K562 (cell line): ENCODE data around the gene SUCO. TPM values are rescaled to one million over a fixed set of nuclear protein-coding genes. Genes with fewer than 3 reads are reported as not detected.
A peak's percentile ranks its signal among the peaks of the same experiment; 100 is the strongest.

ENCODE experiments used
- ATAC-seq: fragments of 200-7000 bp; cut with Tn5 transposase; 3 replicates; pipeline ENCODE4 v1.9.1; 2020; ENCODE audit warnings: moderate library complexity
- BruUV-seq: library from RNA; stranded (reverse); fragments of 400-500 nt; replicated peaks from 2 replicates; lab custom pipeline; 2021; lab: Mats Ljungman, UMichigan
- CTCF ChIA-PET: fragments of 300-600 bp; formaldehyde crosslinking; extraction: SDS; loops from one replicate; lab custom pipeline; 2021; ENCODE audit warnings: low intra/inter-chr PET ratio; lab: Yijun Ruan, JAX
- POLR2A ChIA-PET: fragments of 300-600, 350-650 bp; sonication (Branson Sonifier 250); formaldehyde crosslinking; extraction: SDS; loops from one replicate; lab custom pipeline; 2021; ENCODE audit warnings: antibody characterized with exemption, inconsistent platforms; lab: Yijun Ruan, JAX
- DNase-seq, 4 experiments: peaks; one replicate each; pipeline versions ENCODE4 v3.0.0 to v3.0.0-alpha.2; 2011 to 2018; ENCODE audit warnings: low spot score in 3 of 4, mixed read lengths in 3 of 4; ENCODE audit errors: extremely low read depth in 1 of 4
- FAIRE-seq: peaks from 2 replicates; lab custom pipeline; 2011; peaks lifted over from hg19 to GRCh38; lab: Jason Lieb, UNC
- H2AFZ ChIP-seq: 2 replicates; pipeline ENCODE4 v1.6.0; 2011; ENCODE audit warnings: low read depth, low read length, control low read depth, inconsistent platforms
- H3K27ac ChIP-seq: fragments of 200-600 bp; 3 replicates; pipeline ENCODE4 v1.8.0; 2011; ENCODE audit warnings: low read depth, mild to moderate bottlenecking, control low read depth, inconsistent platforms, low read length, moderate library complexity, mixed read lengths; ENCODE audit errors: extremely low read depth
- H3K27me3 ChIP-seq, 2 experiments: fragments of 300-600 bp in 1 of 2; 2 replicates in 1 of 2; 3 replicates in 1 of 2; pipeline versions ENCODE4 v1.6.0 to v1.8.0; 2011; ENCODE audit warnings: inconsistent platforms in 2 of 2, low read length in 2 of 2, mild to moderate bottlenecking in 1 of 2, mixed read lengths in 1 of 2, moderate library complexity in 1 of 2; ENCODE audit not compliant: control insufficient read depth in 2 of 2, insufficient read depth in 2 of 2
- H3K36me3 ChIP-seq: fragments of 300-600 bp; 3 replicates; pipeline ENCODE4 v1.8.0; 2011; ENCODE audit warnings: mild to moderate bottlenecking, low read length, inconsistent platforms; ENCODE audit not compliant: control insufficient read depth, insufficient read depth
- H3K4me1 ChIP-seq, 2 experiments: fragments of 200-600 bp in 1 of 2; replicated peaks in 1 of 2; 2 replicates in 1 of 2; 3 replicates in 1 of 2; pipeline versions ENCODE4 v1.5.1 to v1.8.0; 2011; ENCODE audit warnings: inconsistent platforms in 2 of 2, low read length in 2 of 2, mild to moderate bottlenecking in 1 of 2, mixed read lengths in 1 of 2, moderate library complexity in 1 of 2; ENCODE audit not compliant: control insufficient read depth in 2 of 2, insufficient read depth in 2 of 2
- H3K4me2 ChIP-seq: 2 replicates; pipeline ENCODE4 v1.6.1; 2011; ENCODE audit warnings: low read length, control low read depth, inconsistent platforms, mixed read lengths; ENCODE audit not compliant: insufficient read depth
- H3K4me3 ChIP-seq: fragments of 200-600 bp; sonication (generic), shearing (Covaris generic); 2 replicates; pipeline ENCODE4 v1.5.1; 2016; ENCODE audit warnings: control low read depth, inconsistent platforms
- H3K79me2 ChIP-seq: fragments of 200-600 bp; 3 replicates; pipeline ENCODE4 v1.8.0; 2011; ENCODE audit warnings: low read length, inconsistent platforms; ENCODE audit not compliant: control insufficient read depth, insufficient read depth
- H3K9ac ChIP-seq, 2 experiments: 2 replicates each; pipeline versions ENCODE4 v1.6.0 to v1.6.1; 2011; ENCODE audit warnings: low read depth in 2 of 2, low read length in 2 of 2, control low read depth in 1 of 2, inconsistent platforms in 1 of 2, mild to moderate bottlenecking in 1 of 2, mixed read lengths in 1 of 2; ENCODE audit not compliant: insufficient read depth in 1 of 2
- H3K9me1 ChIP-seq: one replicate; pipeline ENCODE4 v1.6.0; 2011; ENCODE audit warnings: inconsistent platforms, mild to moderate bottlenecking, low read length, moderate library complexity; ENCODE audit not compliant: control insufficient read depth, insufficient read depth
- H3K9me3 ChIP-seq: replicated peaks from 2 replicates; pipeline ENCODE4 v1.5.1; 2011; ENCODE audit warnings: low read depth, low read length, inconsistent platforms; ENCODE audit not compliant: control insufficient read depth, insufficient read depth
- H4K20me1 ChIP-seq: replicated peaks from 2 replicates; pipeline ENCODE4 v1.6.1; 2011; ENCODE audit warnings: low read length, inconsistent platforms, mixed read lengths; ENCODE audit not compliant: control insufficient read depth, insufficient read depth
- C11orf30 ChIP-seq: fragments of 450-650 bp; IDR thresholded peaks from 2 replicates; pipeline ENCODE4 v1.6.1; 2016; ENCODE audit warnings: low read depth, mild to moderate bottlenecking
- KDM1A ChIP-seq, 2 experiments: fragments of 450-650 bp; IDR thresholded peaks; 2 replicates each; pipeline ENCODE4 v1.6.1; 2016; ENCODE audit warnings: mild to moderate bottlenecking in 2 of 2
- NR1H2 ChIP-seq: sonication (generic); formaldehyde crosslinking; IDR thresholded peaks from 2 replicates; pipeline ENCODE4 v1.4.0; 2020; ENCODE audit warnings: mild to moderate bottlenecking, missing genetic modification reagents
- RCOR1 ChIP-seq, 2 experiments: IDR thresholded peaks; 2 replicates each; pipeline ENCODE4 v1.6.1; 2012; ENCODE audit warnings: low read depth in 2 of 2, low read length in 2 of 2, borderline replicate concordance in 1 of 2, improper control_type of control experiment in 1 of 2
- SLC30A9 ChIP-seq: fragments of 250-450 bp; sonication (Bioruptor Pico); IDR thresholded peaks from 2 replicates; pipeline ENCODE4 v1.8.0; 2022; ENCODE audit warnings: mild to moderate bottlenecking, moderate library complexity
- SP1 ChIP-seq: sonication (generic); formaldehyde crosslinking; IDR thresholded peaks from 2 replicates; pipeline ENCODE4 v1.8.1; 2022; ENCODE audit warnings: mild to moderate bottlenecking, missing genetic modification reagents
- TAF15 ChIP-seq: fragments of 200-400 bp; formaldehyde crosslinking; IDR thresholded peaks from 2 replicates; pipeline ENCODE4 v1.6.1; 2017; ENCODE audit warnings: mild to moderate bottlenecking, low read depth, low read length, moderate library complexity
- ZNF316 ChIP-seq: fragments of 450-650 bp; IDR thresholded peaks from 2 replicates; pipeline ENCODE4 v1.6.1; 2016
- WGBS: fragments of 100-300 bp; shearing (Covaris generic); methylation state at CpG from one replicate; pipeline ENCODE4 v1.1.6; 2016; ENCODE audit warnings: low coverage, mixed read lengths; ENCODE audit not compliant: insufficient coverage; ENCODE audit errors: missing lambda C conversion rate; 5-methylcytosine and 5-hydroxymethylcytosine counted together
- in situ Hi-C: fragments of 300-500 bp; cut with MboI; formaldehyde crosslinking; loops from 4 replicates; pipeline ENCODE4 v1.15.0; 2018; ENCODE audit warnings: inconsistent platforms, mixed read lengths
- intact Hi-C: fragments of 100-400 bp; cut with micrococcal nuclease; formaldehyde crosslinking; loops from 2 replicates; pipeline ENCODE4 v1.14.2; 2022
- polyA plus RNA-seq, 8 experiments: library from polyadenylated mRNA; depleted of rRNA in 4 of 8; stranded (reverse) in 5 of 8; unstranded in 3 of 8; fragments of >200 nt; fragmentation: Nextera tagmentation in 2 of 8; fragmentation: Illumina TruSeq in 1 of 8; extraction: Ambion mirVana in 2 of 8; extraction: Trizol in 1 of 8; gene quantifications; 2 replicates each; pipeline versions ENCODE4 v1.2.1 to v1.2.3, GENCODE V29; 2011 to 2014; ENCODE audit warnings: inconsistent platforms in 1 of 8, missing spikeins in 1 of 8
- total RNA-seq, 7 experiments: library from RNA; depleted of rRNA in 6 of 7; stranded (reverse); fragments of >200 nt in 6 of 7; fragmentation: Illumina TruSeq in 2 of 7; extraction: Trizol in 2 of 7; gene quantifications; 2 replicates each; pipeline versions ENCODE4 v1.2.1 to v1.2.3, GENCODE V29; 2011 to 2021; ENCODE audit warnings: low replicate concordance in 1 of 7
- TF ChIP-seq, protein P1 (sequence below), 2 experiments: fragments of 450-650 bp in 1 of 2; sonication (generic) in 1 of 2; formaldehyde crosslinking in 1 of 2; IDR thresholded peaks in 1 of 2; conservative IDR thresholded peaks in 1 of 2; 2 replicates each; pipeline versions ENCODE4 v1.6.1 to v1.8.1; 2016 to 2023; ENCODE audit warnings: mild to moderate bottlenecking in 2 of 2, moderate library complexity in 2 of 2, inconsistent platforms in 1 of 2, missing genetic modification reagents in 1 of 2

Gene SUCO
- total and polyA plus RNA-seq, 9 of the 15 experiments (the other 6 are each of a cell fraction or from before 2014, with no cell fraction given), result 2.5 to 20.6 (median 14.3) TPM

DNA sequence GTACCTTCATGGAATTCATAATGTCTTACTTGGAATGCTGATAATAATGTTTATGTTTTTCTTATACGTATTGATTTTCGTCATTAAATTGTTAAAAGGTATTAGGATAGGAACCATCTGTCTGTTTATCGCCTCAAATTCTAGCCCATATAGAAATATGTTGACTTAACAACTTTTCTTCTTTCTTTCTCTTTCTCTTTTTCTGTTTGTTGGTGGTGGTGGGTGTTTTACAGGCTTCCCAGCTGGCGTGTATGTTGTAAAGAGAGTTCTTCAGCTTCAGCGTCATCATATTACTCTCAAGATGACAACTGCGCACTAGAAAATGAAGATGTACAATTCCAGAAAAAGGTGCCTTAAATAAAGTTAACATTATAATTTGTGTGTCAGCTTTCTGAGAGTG lies 18.3 kb downstream of the SUCO start:
- no peak overlapping the region for H3K4me2 ChIP-seq
- ChIA-PET CTCF (no interaction called here), POLR2A (interaction anchor here (0.9 to 1.8 kb wide), 3 partner anchors 9 to 14 kb away, joined by 3 to 8 read pairs (median 4); no protein-coding TSS in a partner anchor)
- BruUV-seq, result no TSS peak
- DNase-seq, result no peak
- intact Hi-C loops, result no loop called here
- no peak overlapping the region for H3K9ac ChIP-seq
- no peak for ATAC-seq
- peaks cover 10% of the 10 kb centered on the region; the same call in 1 of the 3 replicates for H3K36me3 ChIP-seq
- H3K4me1 ChIP-seq, result peaks cover 0 to 12% of the 10 kb centered on the region in 2 experiments; a peak in 3 of 5 replicates
- no peak overlapping the region for H3K4me3 ChIP-seq
- no peak overlapping the region for H3K27ac ChIP-seq
- peaks cover 58% of the 10 kb centered on the region for H3K79me2 ChIP-seq
- in situ Hi-C loops, result no loop called here
- TF ChIP-seq SP1 (no peak), RCOR1 (IDR thresholded peaks at IDR 0.05; ENCODE audit: borderline replicate concordance in 1 of 2, low read depth in 2 of 2, low read length in 2 of 2) (no peak), ZNF316 (peak; percentile 80), SLC30A9 (CRISPR knock-in tag) (0 out of 2 replicates have a peak, but pooled peaks have one; percentile 32), C11orf30 (peak; percentile 56; the same call in 1 of the 2 replicates), KDM1A (IDR thresholded peaks at IDR 0.05) (no peak), TAF15 (no peak), NR1H2 (CRISPR knock-in tag) (no peak)
- TF ChIP-seq, protein P1, sequence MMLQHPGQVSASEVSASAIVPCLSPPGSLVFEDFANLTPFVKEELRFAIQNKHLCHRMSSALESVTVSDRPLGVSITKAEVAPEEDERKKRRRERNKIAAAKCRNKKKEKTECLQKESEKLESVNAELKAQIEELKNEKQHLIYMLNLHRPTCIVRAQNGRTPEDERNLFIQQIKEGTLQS (IDR thresholded peaks at IDR 0.05), result no peak
- TF ChIP-seq, protein P1 (CRISPR knock-in tag; conservative IDR thresholded peaks at IDR 0.05), result 0 out of 2 replicates have a peak, but pooled peaks have one; percentile 25
- no peaks in the 10 kb centered on the region for H4K20me1 ChIP-seq
- FAIRE-seq, result no peak
- no peak overlapping the region for H2AFZ ChIP-seq
- no peaks in the 10 kb centered on the region for H3K9me1 ChIP-seq
- no peaks in the 10 kb centered on the region for H3K27me3 ChIP-seq
- no peaks in the 10 kb centered on the region for H3K9me3 ChIP-seq
- WGBS, result 67% methylated on average over 6 of the region's 6 CpGs
